Ovary (tissue), 9 donors: ENCODE results near the gene SRGAP3. TPM values are rescaled to one million over a fixed set of nuclear protein-coding genes. Genes with fewer than 3 reads are reported as not detected.

ENCODE experiments used
- DNase-seq, 5 donors: peaks; one replicate each; pipeline ENCODE4 v3.0.0-alpha.2; 2019 to 2020
- H3K27ac ChIP-seq, 2 donors: fragments of 200-600 bp; one replicate each; pipeline versions ENCODE4 v1.5.1 to v1.8.0; 2019 to 2022
- H3K27me3 ChIP-seq: fragments of 200-600 bp; one replicate; pipeline ENCODE4 v1.8.0; 2022
- H3K36me3 ChIP-seq: fragments of 200-600 bp; sonication (generic); one replicate; pipeline ENCODE4 v1.5.1; 2019
- H3K4me1 ChIP-seq: one replicate; pipeline ENCODE4 v1.8.1; 2013; ENCODE audit warnings: mild to moderate bottlenecking, moderate library complexity; ENCODE audit not compliant: insufficient read depth
- H3K4me3 ChIP-seq: fragments of 200-600 bp; sonication (generic); one replicate; pipeline ENCODE4 v1.5.1; 2017
- H3K9me3 ChIP-seq, 2 donors: fragments of 200-600 bp in 1 of 2; sonication (generic) in 1 of 2; one replicate each; pipeline versions ENCODE4 v1.5.1 to v1.8.1; 2013 to 2019; ENCODE audit warnings: mild to moderate bottlenecking in 1 of 2, moderate library complexity in 1 of 2
- EP300 ChIP-seq: sonication (generic); formaldehyde crosslinking; IDR thresholded peaks from one replicate; pipeline ENCODE4 v1.6.1; 2017; ENCODE audit warnings: antibody characterized with exemption
- POLR2A ChIP-seq: fragments of 450-650 bp; IDR thresholded peaks from one replicate; pipeline ENCODE4 v1.6.1; 2017; ENCODE audit warnings: antibody characterized with exemption, mild to moderate bottlenecking, moderate library complexity
- WGBS, 3 donors: extraction: QIAGEN DNeasy Blood & Tissue Kit in 1 of 3; methylation state at CpG; one replicate each; pipeline versions ENCODE4 v1.1.5 to v1.1.7; 2013 to 2017; 5-methylcytosine and 5-hydroxymethylcytosine counted together
- intact Hi-C, 4 donors: fragments of 100-400 bp; cut with DNase I; formaldehyde crosslinking; loops; one replicate each; pipeline versions ENCODE4 v1.11.0 to v1.15.1; 2022 to 2023
- polyA plus RNA-seq, 2 donors: library from polyadenylated mRNA; stranded (reverse); fragments of 200-250 nt in 1 of 2; fragments of 350-450 nt in 1 of 2; fragmentation: Illumina TruSeq in 1 of 2; extraction: RNeasy Lipid Tissue Mini Kit (QIAGEN cat#74804) in 1 of 2; gene quantifications; one replicate each; pipeline ENCODE4 v1.2.3, GENCODE V29; 2013 to 2014
- total RNA-seq, 7 donors: library from RNA; depleted of rRNA in 2 of 7; stranded (reverse); fragments of >200 nt in 2 of 7; fragmentation: NEBNext Ultra II Directional in 3 of 7; extraction: Animal tissue kit (Norgen Biotek cat#: 25700) in 3 of 7; gene quantifications; one replicate each; pipeline versions ENCODE4 v1.1.0 to v1.2.4, GENCODE V29; 2016 to 2023
- TF ChIP-seq, protein P1 (sequence below), 3 donors: fragments of 450-650 bp in 2 of 3; fragments of 200-600 bp in 1 of 3; IDR thresholded peaks; one replicate each; pipeline versions ENCODE4 v1.5.1 to v1.8.0; 2016 to 2022; ENCODE audit warnings: antibody characterized with exemption in 3 of 3, mild to moderate bottlenecking in 1 of 3
- donor health status: DM: no; HTN: no; CAD: no; lungs with moderate emphysema.
- donor health status: DM: no; HTN: no; CAD: no.
- donor health status: Bipolar disorder and iron deficiency.
- donor health status: DM: yes; HTN: yes; CAD: no.
- donor health status: DM: no; HTN: no; CAD: no.
- donor health status: DM: yes; HTN: yes; CAD: no.

Gene SRGAP3
- total and polyA plus RNA-seq, 9 donors = 2.1 to 36.8 (median 13.1) TPM

DNA sequence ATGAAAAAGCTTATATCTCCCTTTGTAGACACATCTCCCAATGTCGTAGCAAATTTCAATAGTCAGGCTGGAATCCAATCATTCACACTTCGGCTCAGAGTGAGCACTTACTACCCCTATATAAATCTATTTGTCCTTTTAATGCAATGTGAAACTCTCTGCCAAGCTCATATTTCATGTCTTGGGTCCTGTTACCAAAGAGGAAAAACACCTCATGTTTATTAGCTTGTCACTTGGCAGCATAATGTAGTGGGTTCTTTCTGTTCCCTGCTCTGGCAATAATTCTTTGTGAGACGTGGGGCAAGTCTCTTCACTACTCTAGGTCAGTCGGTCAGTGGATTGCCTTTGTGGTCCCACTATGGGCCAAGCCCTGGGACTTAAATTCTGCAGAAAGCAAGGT is 107.1 kb downstream of the SRGAP3 start:
- no peaks in the 10 kb centered on the region for H3K36me3 ChIP-seq
- H3K9me3 ChIP-seq = no peaks in the 10 kb centered on the region
- H3K4me3 ChIP-seq = no peak overlapping the region
- H3K27ac ChIP-seq = peak overlapping the region in 1 of 2 donors; percentile 1
- no peak for DNase-seq
- WGBS, 3 donors = 5 to 22% (median 20%) methylated on average over 4 of the region's 4 CpGs
- H3K27me3 ChIP-seq = no peaks in the 10 kb centered on the region
- peaks cover 10% of the 10 kb centered on the region for H3K4me1 ChIP-seq
- TF ChIP-seq EP300 = no peak
- no peak for TF ChIP-seq POLR2A
- TF ChIP-seq, protein P1, sequence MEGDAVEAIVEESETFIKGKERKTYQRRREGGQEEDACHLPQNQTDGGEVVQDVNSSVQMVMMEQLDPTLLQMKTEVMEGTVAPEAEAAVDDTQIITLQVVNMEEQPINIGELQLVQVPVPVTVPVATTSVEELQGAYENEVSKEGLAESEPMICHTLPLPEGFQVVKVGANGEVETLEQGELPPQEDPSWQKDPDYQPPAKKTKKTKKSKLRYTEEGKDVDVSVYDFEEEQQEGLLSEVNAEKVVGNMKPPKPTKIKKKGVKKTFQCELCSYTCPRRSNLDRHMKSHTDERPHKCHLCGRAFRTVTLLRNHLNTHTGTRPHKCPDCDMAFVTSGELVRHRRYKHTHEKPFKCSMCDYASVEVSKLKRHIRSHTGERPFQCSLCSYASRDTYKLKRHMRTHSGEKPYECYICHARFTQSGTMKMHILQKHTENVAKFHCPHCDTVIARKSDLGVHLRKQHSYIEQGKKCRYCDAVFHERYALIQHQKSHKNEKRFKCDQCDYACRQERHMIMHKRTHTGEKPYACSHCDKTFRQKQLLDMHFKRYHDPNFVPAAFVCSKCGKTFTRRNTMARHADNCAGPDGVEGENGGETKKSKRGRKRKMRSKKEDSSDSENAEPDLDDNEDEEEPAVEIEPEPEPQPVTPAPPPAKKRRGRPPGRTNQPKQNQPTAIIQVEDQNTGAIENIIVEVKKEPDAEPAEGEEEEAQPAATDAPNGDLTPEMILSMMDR (IDR thresholded peaks at IDR 0.05) = no peak
- intact Hi-C loops = no loop called here

DNA sequence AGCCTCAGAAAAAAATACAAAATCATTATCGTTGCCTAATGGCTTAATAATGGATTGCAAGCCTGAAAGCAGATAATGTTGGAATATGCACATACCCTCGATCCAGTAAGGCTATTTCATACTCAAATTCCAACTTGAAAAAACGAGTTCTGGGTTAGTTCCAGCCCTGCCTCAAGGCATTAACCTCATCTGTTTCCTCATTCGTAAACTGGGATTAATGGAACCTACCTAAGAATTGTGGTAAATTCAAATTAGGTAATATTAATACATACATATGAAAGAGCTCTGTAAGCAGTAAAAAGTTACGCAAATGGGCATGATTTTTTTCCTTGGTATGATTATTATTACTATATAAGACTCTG is 107.5 kb downstream of the SRGAP3 start:
- H3K36me3 ChIP-seq = no peaks in the 10 kb centered on the region
- H3K27me3 ChIP-seq = no peaks in the 10 kb centered on the region
- TF ChIP-seq, protein P1 (IDR thresholded peaks at IDR 0.05) = no peak
- TF ChIP-seq EP300 = no peak
- no peak overlapping the region for H3K4me3 ChIP-seq
- peaks cover 10% of the 10 kb centered on the region for H3K4me1 ChIP-seq
- H3K9me3 ChIP-seq = no peaks in the 10 kb centered on the region
- H3K27ac ChIP-seq = peak overlapping the region in 1 of 2 donors; percentile 1
- intact Hi-C loops = no loop called here
- WGBS, 3 donors = 21 to 22% (median 21%) methylated on average over 5 of the region's 5 CpGs
- DNase-seq = no peak

DNA sequence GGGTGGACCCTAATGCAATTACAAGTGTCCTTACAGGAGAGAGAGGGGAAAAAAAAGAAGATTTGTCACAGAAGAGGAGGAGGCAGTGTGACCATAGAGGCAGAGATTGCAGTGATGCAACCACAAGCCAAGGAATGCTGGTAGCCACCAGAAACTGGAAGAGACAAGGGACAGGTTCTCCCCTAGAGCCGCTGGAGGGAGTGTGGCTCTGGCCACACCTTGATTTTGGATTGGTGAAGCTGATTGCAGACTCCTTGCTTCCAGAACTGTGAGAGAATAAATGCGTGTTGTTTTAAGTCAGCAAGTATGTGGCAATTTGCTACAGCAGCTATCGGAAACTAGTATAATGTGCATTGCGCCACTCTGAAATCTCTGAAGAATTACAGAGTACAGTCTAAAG is 110.1 kb downstream of the SRGAP3 start:
- DNase-seq = no peak
- Histone ChIP-seq H3K4me1 (peaks cover 14% of the 10 kb centered on the region), H3K4me3 (no peak overlapping the region), H3K27ac (no peak overlapping the region), H3K27me3 (no peaks in the 10 kb centered on the region), H3K9me3 (no peaks in the 10 kb centered on the region), H3K36me3 (no peaks in the 10 kb centered on the region)
- 98% methylated on average over 4 of the region's 4 CpGs for WGBS, 3 donors
- TF ChIP-seq, protein P1 (IDR thresholded peaks at IDR 0.05) = no peak
- intact Hi-C loops = loop anchor here in 1 of 4 donors (5.0 kb wide), 1 partner anchor 108 kb away; the partner anchor contains the start of gene SRGAP3

DNA sequence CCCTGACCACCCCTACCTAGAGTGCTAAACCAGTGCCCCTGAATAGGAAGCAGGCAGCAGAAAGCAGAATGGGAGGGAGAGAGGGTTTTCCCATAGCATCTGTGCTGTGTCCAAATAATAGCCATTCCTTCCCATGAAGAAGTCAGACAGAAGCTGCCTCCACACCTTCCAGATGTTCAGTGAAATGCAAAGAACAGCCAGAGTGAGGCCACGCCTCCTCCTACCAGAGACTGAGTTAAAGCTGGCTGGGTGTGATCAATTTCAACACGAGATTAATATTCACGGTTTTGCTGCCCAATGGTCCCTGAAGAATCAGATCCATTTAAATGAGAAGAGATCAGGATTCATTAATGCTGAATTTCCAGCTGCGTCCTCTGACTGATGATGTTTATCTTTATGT is 111.8 kb downstream of the SRGAP3 start:
- TF ChIP-seq, protein P1 (IDR thresholded peaks at IDR 0.05) = no peak
- TF ChIP-seq POLR2A = no peak
- TF ChIP-seq EP300 = no peak
- no peak overlapping the region for H3K27ac ChIP-seq
- WGBS, 3 donors = 22 to 33% (median 28%) methylated on average over 4 of the region's 4 CpGs
- no peak for DNase-seq
- no peak overlapping the region for H3K4me3 ChIP-seq
- intact Hi-C loops = loop anchor here in 1 of 4 donors (5.0 kb wide), 1 partner anchor 110 kb away; the partner anchor contains the start of gene SRGAP3
- no peaks in the 10 kb centered on the region for H3K27me3 ChIP-seq
- no peaks in the 10 kb centered on the region for H3K36me3 ChIP-seq
- H3K4me1 ChIP-seq = peaks cover 13% of the 10 kb centered on the region
- no peaks in the 10 kb centered on the region for H3K9me3 ChIP-seq
